Urinary bladder (tissue), 4 donors: ENCODE data around the gene DGKQ. TPM values are rescaled to one million over a fixed set of nuclear protein-coding genes. Genes with fewer than 3 reads are reported as not detected.
"Not testable (repeated sequence)": the region's sequence is repeated elsewhere in the genome, so short reads cannot be mapped to it uniquely, and the experiment has no call there.

Experiments used
- DNase-seq: peaks from one replicate; pipeline ENCODE4 v3.0.0-alpha.2; 2015; ENCODE audit errors: extremely low spot score
- H3K27ac ChIP-seq: one replicate; pipeline ENCODE4 v1.5.1; 2013; ENCODE audit warnings: low read depth, mild to moderate bottlenecking, moderate library complexity
- H3K36me3 ChIP-seq: one replicate; pipeline ENCODE4 v1.6.1; 2013; ENCODE audit warnings: mild to moderate bottlenecking, moderate library complexity; ENCODE audit not compliant: insufficient read depth
- H3K4me1 ChIP-seq: one replicate; pipeline ENCODE4 v1.6.1; 2013; ENCODE audit warnings: mild to moderate bottlenecking, moderate library complexity; ENCODE audit not compliant: insufficient read depth
- H3K4me3 ChIP-seq: one replicate; pipeline ENCODE4 v1.5.1; 2013; ENCODE audit warnings: low read depth, low read length
- WGBS: extraction: QIAGEN DNeasy Blood & Tissue Kit; methylation state at CpG from one replicate; pipeline ENCODE4 v1.1.7; 2013; 5-methylcytosine and 5-hydroxymethylcytosine counted together
- polyA plus RNA-seq: library from polyadenylated mRNA; stranded (reverse); fragments of 200-250 nt; gene quantifications from one replicate; pipeline ENCODE4 v1.2.3, GENCODE V29; 2013
- total RNA-seq: library from RNA; depleted of rRNA; stranded (reverse); fragments of >200 nt; gene quantifications from one replicate; pipeline ENCODE4 v1.2.3, GENCODE V29; 2014
- donor health status: healthy with polysubstance abuse.
- donor health status: healthy.

Gene DGKQ
- total and polyA plus RNA-seq, 2 donors = 5.0 to 10.0 TPM

- Histone ChIP-seq H3K27ac (no peak overlapping the region), H3K4me1 (peaks cover 4% of the 10 kb centered on the region), H3K36me3 (no peaks in the 10 kb centered on the region), H3K4me3 (no peak overlapping the region)
- 52% methylated on average over 23 of the region's 23 CpGs for WGBS
- DNase-seq = no peak
These were observed 11.9 kb upstream of the DGKQ start for GRCh38 chr4:985123-985830.

- Histone ChIP-seq H3K4me3 (no peak overlapping the region), H3K4me1 (peaks cover 4% of the 10 kb centered on the region), H3K27ac (no peak overlapping the region), H3K36me3 (no peaks in the 10 kb centered on the region)
- 87% methylated on average over 15 of the region's 15 CpGs for WGBS
- DNase-seq = no peak
These were observed 11.1 kb upstream of the DGKQ start for GRCh38 chr4:984336-985054.

- Histone ChIP-seq H3K4me1 (peaks cover 2% of the 10 kb centered on the region), H3K36me3 (no peaks in the 10 kb centered on the region), H3K4me3 (no peak overlapping the region), H3K27ac (no peak overlapping the region)
- no peak for DNase-seq
- WGBS = 96% methylated on average over 15 of the region's 15 CpGs
These were observed 9.4 kb upstream of the DGKQ start for GRCh38 chr4:982814-983213.

GRCh38 chr4:982291-982690 is 8.9 kb upstream of the DGKQ start:
- WGBS = 91% methylated on average over 17 of the region's 17 CpGs
- no peak for DNase-seq

GRCh38 chr4:978957-979701 is 5.8 kb upstream of the DGKQ start:
- no peak overlapping the region for H3K4me3 ChIP-seq
- H3K27ac ChIP-seq = no peak overlapping the region
- peaks cover 2% of the 10 kb centered on the region for H3K4me1 ChIP-seq
- no peaks in the 10 kb centered on the region for H3K36me3 ChIP-seq
- no peak for DNase-seq
- WGBS = 51% methylated on average over 20 of the region's 20 CpGs

More at GRCh38 chr4:982291-982690, 8.9 kb upstream of the DGKQ start:
- no peaks in the 10 kb centered on the region for H3K36me3 ChIP-seq
- no peak overlapping the region for H3K27ac ChIP-seq
- no peak overlapping the region for H3K4me3 ChIP-seq
- peaks cover 2% of the 10 kb centered on the region for H3K4me1 ChIP-seq

GRCh38 chr4:976016-976415 is 2.6 kb upstream of the DGKQ start:
- not testable (repeated sequence) for H3K4me1 ChIP-seq, H3K4me3 ChIP-seq, H3K27ac ChIP-seq, H3K36me3 ChIP-seq, DNase-seq
- 96% methylated on average over 19 of the region's 25 CpGs for WGBS

- Histone ChIP-seq H3K27ac (no peak overlapping the region), H3K36me3 (no peaks in the 10 kb centered on the region), H3K4me1 (peaks cover 5% of the 10 kb centered on the region), H3K4me3 (no peak overlapping the region)
- WGBS = 90% methylated on average over 9 of the region's 9 CpGs
- DNase-seq = no peak
These were observed 1.3 kb upstream of the DGKQ start for GRCh38 chr4:974668-975067.

GRCh38 chr4:972651-973424 is 531 bp downstream of the DGKQ start:
- Histone ChIP-seq H3K4me1 (peaks cover 5% of the 10 kb centered on the region), H3K36me3 (no peaks in the 10 kb centered on the region), H3K27ac (no peak overlapping the region), H3K4me3 (peak overlapping the region; percentile 94)
- DNase-seq = no peak
- under 1% methylated on average over 65 of the region's 65 CpGs for WGBS

GRCh38 chr4:971666-972500 is 1.5 kb downstream of the DGKQ start:
- Histone ChIP-seq H3K27ac (no peak overlapping the region), H3K36me3 (no peaks in the 10 kb centered on the region), H3K4me1 (peaks cover 5% of the 10 kb centered on the region), H3K4me3 (peak overlapping the region; percentile 94)
- DNase-seq = no peak
- WGBS = 56% methylated on average over 24 of the region's 24 CpGs

GRCh38 chr4:970854-971520 is 2.4 kb downstream of the DGKQ start:
- Histone ChIP-seq H3K4me1 (peaks cover 5% of the 10 kb centered on the region), H3K36me3 (no peaks in the 10 kb centered on the region), H3K27ac (no peak overlapping the region), H3K4me3 (no peak overlapping the region)
- WGBS = 76% methylated on average over 17 of the region's 17 CpGs
- DNase-seq = no peak

GRCh38 chr4:970046-970745 is 3.2 kb downstream of the DGKQ start:
- no peak overlapping the region for H3K4me3 ChIP-seq
- 90% methylated on average over 25 of the region's 25 CpGs for WGBS
- H3K36me3 ChIP-seq = no peaks in the 10 kb centered on the region
- H3K27ac ChIP-seq = no peak overlapping the region
- H3K4me1 ChIP-seq = peaks cover 5% of the 10 kb centered on the region
- no peak for DNase-seq
